ENCODE data around the gene NUDT13. TPM values are rescaled to one million over a fixed set of nuclear protein-coding genes. Genes with fewer than 3 reads are reported as not detected.

Gene NUDT13
- total and polyA plus RNA-seq, 8 donors, result 0.45 to 17.7 (median 1.7) TPM; not detected in 1

DNA sequence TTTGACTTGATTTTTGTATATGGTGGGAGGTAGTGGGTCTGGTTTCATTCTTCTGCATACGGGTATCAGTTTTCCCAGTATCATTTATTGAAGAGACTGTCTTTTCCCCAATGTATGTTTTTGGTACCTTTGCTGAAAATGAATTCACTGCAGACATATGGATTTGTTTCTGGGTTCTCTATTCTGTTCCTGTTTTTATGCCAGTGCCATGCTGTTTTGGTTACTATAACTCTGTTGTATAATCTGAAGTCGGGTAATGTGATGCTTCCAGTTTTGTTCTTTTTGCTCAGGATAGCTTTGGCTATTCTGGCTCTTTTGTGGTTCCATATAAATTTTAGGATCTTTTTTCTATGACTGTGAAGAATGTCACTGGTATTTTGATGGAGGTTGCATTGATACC, 56.7 kb downstream of the NUDT13 start:
- H3K9me3 ChIP-seq, result no peaks in the 10 kb centered on the region
- intact Hi-C loops (cut with DNase I; ENCODE audit: low total_unique reads), result no loop called here
- WGBS, 5 donors, result 79 to 92% (median 86%) methylated on average over 2 of the region's 2 CpGs
- H3K27me3 ChIP-seq, result no peaks in the 10 kb centered on the region
- H3K27ac ChIP-seq, result peak overlapping the region in 3 of 5 donors; percentile 93 to 97 (median 96)
- H3K4me3 ChIP-seq, result peak overlapping the region; percentile 57 to 91 (median 81)
- H3K4me1 ChIP-seq, result peaks cover 22 to 71% (median 51%) of the 10 kb centered on the region in 4 donors
- peaks cover 9 to 25% (median 24%) of the 10 kb centered on the region in 4 donors for H3K36me3 ChIP-seq
- TF ChIP-seq POLR2A (IDR thresholded peaks at IDR 0.05) (no peak), EP300 (IDR thresholded peaks at IDR 0.05) (no peak), POLR2AphosphoS5 (IDR thresholded peaks at IDR 0.05) (no peak)
- TF ChIP-seq, protein P1, sequence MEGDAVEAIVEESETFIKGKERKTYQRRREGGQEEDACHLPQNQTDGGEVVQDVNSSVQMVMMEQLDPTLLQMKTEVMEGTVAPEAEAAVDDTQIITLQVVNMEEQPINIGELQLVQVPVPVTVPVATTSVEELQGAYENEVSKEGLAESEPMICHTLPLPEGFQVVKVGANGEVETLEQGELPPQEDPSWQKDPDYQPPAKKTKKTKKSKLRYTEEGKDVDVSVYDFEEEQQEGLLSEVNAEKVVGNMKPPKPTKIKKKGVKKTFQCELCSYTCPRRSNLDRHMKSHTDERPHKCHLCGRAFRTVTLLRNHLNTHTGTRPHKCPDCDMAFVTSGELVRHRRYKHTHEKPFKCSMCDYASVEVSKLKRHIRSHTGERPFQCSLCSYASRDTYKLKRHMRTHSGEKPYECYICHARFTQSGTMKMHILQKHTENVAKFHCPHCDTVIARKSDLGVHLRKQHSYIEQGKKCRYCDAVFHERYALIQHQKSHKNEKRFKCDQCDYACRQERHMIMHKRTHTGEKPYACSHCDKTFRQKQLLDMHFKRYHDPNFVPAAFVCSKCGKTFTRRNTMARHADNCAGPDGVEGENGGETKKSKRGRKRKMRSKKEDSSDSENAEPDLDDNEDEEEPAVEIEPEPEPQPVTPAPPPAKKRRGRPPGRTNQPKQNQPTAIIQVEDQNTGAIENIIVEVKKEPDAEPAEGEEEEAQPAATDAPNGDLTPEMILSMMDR (IDR thresholded peaks at IDR 0.05), result no peak
- no peak for DNase-seq

DNA sequence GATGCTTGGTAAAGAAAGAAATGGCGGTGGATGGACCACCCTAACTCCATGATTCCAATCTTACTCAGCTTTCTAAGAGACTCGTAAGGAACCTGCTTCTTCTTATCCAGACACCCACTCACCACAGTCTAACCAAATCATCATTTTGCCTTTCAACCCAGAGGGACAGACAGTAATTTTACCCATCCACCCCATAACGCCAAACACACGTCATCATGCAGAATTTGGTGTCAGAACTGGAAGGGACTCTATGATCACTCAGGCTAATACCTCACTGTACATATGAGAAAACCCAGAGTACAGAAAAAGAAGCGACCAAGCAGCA, 57.2 kb downstream of the NUDT13 start:
- Histone ChIP-seq H3K4me3 (peak overlapping the region; percentile 57 to 91 (median 81)), H3K9me3 (no peaks in the 10 kb centered on the region), H3K27ac (peak overlapping the region; percentile 91 to 97 (median 96)), H3K27me3 (no peaks in the 10 kb centered on the region), H3K4me1 (peaks cover 22 to 66% (median 49%) of the 10 kb centered on the region in 4 donors), H3K36me3 (peaks cover 4 to 20% (median 20%) of the 10 kb centered on the region in 4 donors)
- no peak for DNase-seq
- TF ChIP-seq POLR2AphosphoS5 (IDR thresholded peaks at IDR 0.05) (no peak), POLR2A (IDR thresholded peaks at IDR 0.05) (no peak), EP300 (IDR thresholded peaks at IDR 0.05) (no peak)
- TF ChIP-seq, protein P1 (IDR thresholded peaks at IDR 0.05), result no peak
- WGBS, 5 donors, result 2 to 10% (median 5%) methylated on average over 5 of the region's 5 CpGs
- intact Hi-C loops (cut with DNase I; ENCODE audit: low total_unique reads), result no loop called here

DNA sequence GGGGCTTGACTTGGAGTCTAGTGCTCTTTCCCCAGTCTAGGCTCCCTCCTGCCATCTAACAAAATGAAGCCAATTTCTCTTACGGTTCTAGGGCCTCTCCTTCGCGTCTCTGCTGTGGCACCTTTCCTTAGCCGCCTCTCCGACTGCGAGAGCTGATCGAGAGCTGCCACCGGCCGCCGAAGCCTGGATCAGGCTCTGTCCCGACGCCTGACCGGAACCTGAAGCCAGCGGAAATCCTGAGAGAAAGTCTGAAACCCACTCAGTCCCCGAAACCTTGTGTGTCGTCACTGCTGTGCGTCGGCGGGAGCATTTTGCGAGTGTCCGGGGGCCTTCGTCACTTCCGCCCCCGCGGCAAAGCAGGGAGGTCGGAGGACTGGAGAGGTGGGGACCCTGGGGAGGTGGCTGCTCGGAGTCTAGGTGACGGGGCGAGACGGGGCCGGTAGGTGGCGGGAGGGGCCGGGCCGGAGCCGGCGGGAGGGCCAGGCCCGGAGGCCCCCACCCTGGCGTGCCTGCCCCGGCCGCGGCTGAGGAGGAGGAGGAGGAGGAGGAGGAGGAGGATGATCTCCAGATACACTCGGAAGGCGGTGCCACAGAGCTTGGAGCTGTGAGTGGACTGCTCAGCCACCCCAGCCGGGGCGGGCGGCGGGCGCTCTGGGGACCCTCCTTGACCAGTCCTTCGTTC, 57.7 kb downstream of the NUDT13 start, which contains the start of the genes ECD and FAM149B1:
Gene ECD, minus strand, starts transcription at position 226 of the 682 bp plus-strand sequence. CDS start 4,071 bp downstream, outside the sequence.
Gene FAM149B1, plus strand, starts transcription at position 337 of the 682 bp plus-strand sequence. Its CDS starts 221 bp downstream, at position 558.
- H3K9me3 ChIP-seq, result no peaks in the 10 kb centered on the region
- TF ChIP-seq POLR2AphosphoS5 (IDR thresholded peaks at IDR 0.05), result peak; percentile 98 to 99 (median 99)
- TF ChIP-seq, protein P1 (IDR thresholded peaks at IDR 0.05), result peak in 2 of 7 experiments; percentile 13 to 38
- peak in 2 of 4 donors; percentile 69 to 89 for TF ChIP-seq POLR2A (IDR thresholded peaks at IDR 0.05)
- peak; percentile 30 for TF ChIP-seq EP300 (IDR thresholded peaks at IDR 0.05)

DNA sequence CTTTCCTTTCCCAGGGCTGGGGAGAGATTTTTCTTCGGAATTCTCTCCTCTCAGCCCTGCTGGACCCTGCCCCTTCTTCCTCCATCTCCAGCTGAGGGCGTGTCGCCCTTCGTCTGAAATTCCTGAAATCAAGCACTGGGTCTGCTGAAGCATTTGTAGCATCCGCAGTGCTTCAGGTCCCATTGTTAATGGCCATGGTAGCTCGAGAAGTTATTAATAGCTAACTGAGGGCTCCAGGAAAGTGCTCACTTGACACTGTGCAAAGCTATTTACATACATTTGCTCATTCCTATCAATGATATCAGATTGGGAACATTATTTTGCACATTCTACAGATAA, 58.2 kb downstream of the NUDT13 start:
- Histone ChIP-seq H3K4me1 (peaks cover 22 to 56% (median 44%) of the 10 kb centered on the region in 4 donors), H3K27me3 (no peaks in the 10 kb centered on the region), H3K36me3 (peaks cover 0 to 10% (median 10%) of the 10 kb centered on the region in 4 donors), H3K27ac (peak overlapping the region; percentile 91 to 97 (median 96)), H3K9me3 (no peaks in the 10 kb centered on the region), H3K4me3 (peak overlapping the region; percentile 57 to 91 (median 81))
- intact Hi-C loops (cut with DNase I; ENCODE audit: low total_unique reads), result no loop called here
- no peak for DNase-seq
- WGBS, 5 donors, result 0 to 1% (median 0%) methylated on average over 6 of the region's 6 CpGs
- TF ChIP-seq POLR2A (IDR thresholded peaks at IDR 0.05) (no peak), POLR2AphosphoS5 (IDR thresholded peaks at IDR 0.05) (no peak), EP300 (IDR thresholded peaks at IDR 0.05) (no peak)
- TF ChIP-seq, protein P1 (IDR thresholded peaks at IDR 0.05), result no peak

More for the DNA sequence above, 57.7 kb downstream of the NUDT13 start, which contains the start of the genes ECD and FAM149B1:
- H3K27me3 ChIP-seq, result no peaks in the 10 kb centered on the region
- H3K4me1 ChIP-seq, result peaks cover 22 to 61% (median 47%) of the 10 kb centered on the region in 4 donors
- intact Hi-C loops (cut with DNase I; ENCODE audit: low total_unique reads), result no loop called here
- H3K4me3 ChIP-seq, result peak within 1 kb of the TSS; percentile 57 to 91 (median 81)
- 0% methylated on average over 33 to 49 of the region's 49 CpGs for WGBS, 5 donors
- peak; percentile 93 to 98 for DNase-seq
- peak within 1 kb of the TSS; percentile 91 to 97 (median 96) for H3K27ac ChIP-seq
- H3K36me3 ChIP-seq, result peaks cover 0 to 15% (median 15%) of the 10 kb centered on the region in 4 donors
